Lower lobe of right lung (tissue), 2 donors: ENCODE data around the gene SHE. TPM values are rescaled to one million over a fixed set of nuclear protein-coding genes. Genes with fewer than 3 reads are reported as not detected.

Experiments used
- ATAC-seq, 2 donors: fragments of 200-7000 bp; cut with Tn5 transposase; one replicate each; pipeline ENCODE4 v1.9.1; 2020 to 2022; ENCODE audit warnings: mild to moderate bottlenecking in 2 of 2, moderate library complexity in 2 of 2
- DNase-seq: peaks from one replicate; pipeline ENCODE4 v3.0.0-alpha.2; 2020
- H3K27ac ChIP-seq: fragments of 200-600 bp; one replicate; pipeline ENCODE4 v1.8.0; 2022
- H3K27me3 ChIP-seq: fragments of 200-600 bp; one replicate; pipeline ENCODE4 v1.8.0; 2022; ENCODE audit warnings: low read depth
- H3K36me3 ChIP-seq: fragments of 200-600 bp; one replicate; pipeline ENCODE4 v1.8.0; 2022; ENCODE audit warnings: mild to moderate bottlenecking
- H3K4me1 ChIP-seq: fragments of 200-600 bp; one replicate; pipeline ENCODE4 v1.8.0; 2022
- H3K4me3 ChIP-seq: fragments of 200-600 bp; one replicate; pipeline ENCODE4 v1.8.0; 2022; ENCODE audit warnings: mild to moderate bottlenecking
- H3K9me3 ChIP-seq: fragments of 200-600 bp; one replicate; pipeline ENCODE4 v1.8.0; 2022
- intact Hi-C: fragments of 100-400 bp; cut with DNase I; formaldehyde crosslinking; loops from one replicate; pipeline ENCODE4 v1.11.0; 2022
- total RNA-seq: library from RNA; stranded (reverse); fragmentation: NEBNext Ultra II Directional; extraction: Animal tissue kit (Norgen Biotek cat#: 25700); gene quantifications from one replicate; pipeline ENCODE4 v1.2.1, GENCODE V29; 2021
- TF ChIP-seq, protein P1 (sequence below): fragments of 200-600 bp; IDR thresholded peaks from one replicate; pipeline ENCODE4 v1.8.0; 2022; ENCODE audit warnings: antibody characterized with exemption, mild to moderate bottlenecking
- donor health status: DM: no; HTN: yes; CAD: no; lungs with severe emphysema.

The SHE gene
- total RNA-seq, 1 donor from 2014 or later: 40.1 TPM

DNA sequence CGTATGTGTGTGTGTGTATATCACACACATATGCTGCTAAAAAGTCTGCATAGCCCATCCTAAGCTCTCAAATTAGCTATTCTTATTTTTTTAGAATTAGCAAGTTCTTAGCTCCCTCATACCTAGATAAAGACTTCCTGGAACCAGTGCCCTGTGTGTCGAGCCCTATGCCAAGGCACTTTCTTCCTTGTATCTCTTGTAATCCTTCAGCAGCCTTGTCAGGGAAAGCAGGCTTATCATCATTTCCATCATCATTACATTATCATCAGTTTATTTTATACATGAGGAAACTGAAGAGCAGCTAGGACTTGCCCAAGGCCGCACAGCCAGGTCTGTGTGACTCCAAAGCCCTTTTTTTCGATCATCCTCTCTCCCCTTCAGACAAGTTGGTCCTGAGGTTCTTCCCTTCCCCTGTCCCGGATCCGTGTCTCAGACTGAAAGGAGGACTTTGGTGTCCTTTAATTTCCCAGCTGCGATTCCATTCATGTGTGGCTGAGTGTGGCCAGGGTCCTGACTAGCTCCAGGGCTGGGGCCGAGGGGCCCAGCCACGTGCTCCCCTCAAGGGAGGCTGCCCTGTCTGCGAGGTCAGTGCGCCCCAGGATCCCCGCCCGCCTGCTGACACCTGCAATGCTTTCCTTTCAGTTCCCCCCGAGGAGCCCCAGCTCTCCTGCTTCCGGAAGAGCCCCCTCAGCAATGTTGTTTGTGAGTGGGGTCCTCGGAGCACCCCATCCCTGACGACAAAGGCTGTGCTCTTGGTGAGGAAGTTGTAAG, 72.2 kb downstream of the SHE start:
- no peaks in the 10 kb centered on the region for H3K9me3 ChIP-seq
- intact Hi-C loops: no loop called here
- H3K4me1 ChIP-seq: peaks cover 88% of the 10 kb centered on the region
- no peak for DNase-seq
- H3K27ac ChIP-seq: no peak overlapping the region
- H3K27me3 ChIP-seq: no peaks in the 10 kb centered on the region
- ATAC-seq: no peak
- no peak overlapping the region for H3K4me3 ChIP-seq
- peaks cover 39% of the 10 kb centered on the region for H3K36me3 ChIP-seq
- TF ChIP-seq, protein P1, sequence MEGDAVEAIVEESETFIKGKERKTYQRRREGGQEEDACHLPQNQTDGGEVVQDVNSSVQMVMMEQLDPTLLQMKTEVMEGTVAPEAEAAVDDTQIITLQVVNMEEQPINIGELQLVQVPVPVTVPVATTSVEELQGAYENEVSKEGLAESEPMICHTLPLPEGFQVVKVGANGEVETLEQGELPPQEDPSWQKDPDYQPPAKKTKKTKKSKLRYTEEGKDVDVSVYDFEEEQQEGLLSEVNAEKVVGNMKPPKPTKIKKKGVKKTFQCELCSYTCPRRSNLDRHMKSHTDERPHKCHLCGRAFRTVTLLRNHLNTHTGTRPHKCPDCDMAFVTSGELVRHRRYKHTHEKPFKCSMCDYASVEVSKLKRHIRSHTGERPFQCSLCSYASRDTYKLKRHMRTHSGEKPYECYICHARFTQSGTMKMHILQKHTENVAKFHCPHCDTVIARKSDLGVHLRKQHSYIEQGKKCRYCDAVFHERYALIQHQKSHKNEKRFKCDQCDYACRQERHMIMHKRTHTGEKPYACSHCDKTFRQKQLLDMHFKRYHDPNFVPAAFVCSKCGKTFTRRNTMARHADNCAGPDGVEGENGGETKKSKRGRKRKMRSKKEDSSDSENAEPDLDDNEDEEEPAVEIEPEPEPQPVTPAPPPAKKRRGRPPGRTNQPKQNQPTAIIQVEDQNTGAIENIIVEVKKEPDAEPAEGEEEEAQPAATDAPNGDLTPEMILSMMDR: no peak

Other genes with a start within 250 kb of the SHE start
- gene HAX1, start 229.8 kb downstream of the SHE start, total RNA-seq: 75.4 TPM
- 0.47 TPM for gene AQP10, start 181.3 kb downstream of the SHE start, total RNA-seq
- 26.0 TPM for gene ATP8B2, start 176.9 kb downstream of the SHE start, total RNA-seq
- gene IL6R, start 97.1 kb downstream of the SHE start, total RNA-seq: 48.5 TPM
- gene TDRD10, start 193 bp downstream of the SHE start, total RNA-seq: 20.2 TPM
- 79.5 TPM for gene UBE2Q1, start 56.2 kb upstream of the SHE start, total RNA-seq
- not detected for gene CHRNB2, start 65.4 kb upstream of the SHE start, total RNA-seq
- gene ADAR, start 105.8 kb upstream of the SHE start, total RNA-seq: 202 TPM